RPMI7951 (cell line): ENCODE measurements around the gene ZNF428. TPM values are rescaled to one million over a fixed set of nuclear protein-coding genes. Genes with fewer than 3 reads are reported as not detected.
"Not testable (repeated sequence)": the region's sequence is repeated elsewhere in the genome, so short reads cannot be mapped to it uniquely, and the experiment has no call there.

Experiments
- DNase-seq: peaks from one replicate; pipeline ENCODE4 v3.0.0-alpha.2; 2012; ENCODE audit warnings: low read depth
- total RNA-seq: library from RNA; depleted of rRNA; stranded (reverse); fragments of >200 nt; shearing (Covaris generic); gene quantifications from 2 replicates; pipeline ENCODE4 v1.2.3, GENCODE V29; 2014

ZNF428 gene
- total RNA-seq, 1 experiment from 2014 or later, result 49.5 TPM

DNA sequence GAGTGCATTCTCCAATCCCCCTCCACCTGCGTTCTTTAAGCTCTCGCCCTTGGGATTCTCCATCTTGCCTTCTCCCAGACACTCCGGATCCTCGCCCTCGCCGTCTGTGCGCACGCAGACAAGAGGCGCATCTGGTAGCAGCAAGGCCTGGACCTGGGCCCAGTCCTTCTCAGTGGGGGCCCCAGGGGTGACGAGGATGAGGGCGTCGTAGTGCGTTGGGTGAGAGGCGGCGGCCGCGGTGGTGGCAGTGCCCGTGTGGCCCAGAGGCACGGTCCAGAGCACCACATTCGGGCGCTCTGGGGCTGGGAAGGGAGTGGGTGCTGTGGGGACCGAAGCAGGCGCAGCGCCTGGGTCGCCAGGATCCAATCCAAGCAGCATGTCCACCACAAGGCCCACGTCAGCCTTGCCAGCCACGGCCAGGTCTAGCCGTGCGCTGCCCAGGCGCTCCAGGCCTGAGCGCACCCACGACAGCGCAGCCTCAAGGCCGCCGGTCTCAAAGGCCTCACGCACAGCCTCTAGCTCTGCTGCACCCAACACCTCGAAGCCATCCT, 26.6 kb downstream of the ZNF428 start:
- no peak for DNase-seq

DNA sequence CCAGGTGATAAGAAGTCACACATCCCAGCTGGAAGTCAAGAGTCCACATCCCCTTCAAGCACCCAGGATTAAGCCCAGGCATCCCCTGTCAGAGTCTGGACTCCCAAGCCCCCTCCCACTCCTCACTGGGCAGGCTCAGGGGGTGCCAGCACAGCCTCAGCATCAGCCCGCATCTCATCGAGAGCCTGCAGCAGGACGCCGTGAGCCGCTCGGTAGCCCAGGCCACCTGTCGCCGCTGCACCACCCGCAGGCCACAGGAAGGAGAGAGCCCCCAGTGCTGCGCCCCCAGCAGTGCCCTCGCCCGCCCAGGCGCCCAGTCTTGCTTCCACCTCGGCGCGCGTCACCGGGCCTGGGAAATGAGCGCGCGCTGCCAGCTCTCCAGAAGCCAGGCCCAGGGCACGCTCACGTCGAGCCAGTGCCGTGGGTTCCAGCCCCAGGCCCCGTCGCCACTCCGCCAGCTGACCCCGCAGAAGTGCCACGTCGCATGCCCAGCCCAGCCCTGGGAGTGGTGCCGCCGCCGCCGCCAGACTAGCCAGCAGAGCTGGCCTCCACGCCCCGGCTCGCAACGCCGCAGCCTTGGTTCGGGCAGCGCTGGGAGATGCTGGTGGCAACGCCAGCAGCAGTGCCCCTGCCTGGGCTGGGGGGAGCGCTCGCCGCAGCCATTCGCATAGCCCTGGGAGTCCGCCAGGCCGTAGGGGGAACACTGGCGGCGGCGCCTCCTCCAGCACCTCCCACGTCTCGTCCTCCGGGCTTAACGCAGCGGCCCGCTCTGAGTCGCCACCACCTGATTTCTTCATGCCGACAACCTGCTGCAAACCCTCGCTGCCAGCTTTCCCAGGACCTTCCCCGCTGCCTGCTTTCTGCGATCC, 27.3 kb downstream of the ZNF428 start:
- no peak for DNase-seq

DNA sequence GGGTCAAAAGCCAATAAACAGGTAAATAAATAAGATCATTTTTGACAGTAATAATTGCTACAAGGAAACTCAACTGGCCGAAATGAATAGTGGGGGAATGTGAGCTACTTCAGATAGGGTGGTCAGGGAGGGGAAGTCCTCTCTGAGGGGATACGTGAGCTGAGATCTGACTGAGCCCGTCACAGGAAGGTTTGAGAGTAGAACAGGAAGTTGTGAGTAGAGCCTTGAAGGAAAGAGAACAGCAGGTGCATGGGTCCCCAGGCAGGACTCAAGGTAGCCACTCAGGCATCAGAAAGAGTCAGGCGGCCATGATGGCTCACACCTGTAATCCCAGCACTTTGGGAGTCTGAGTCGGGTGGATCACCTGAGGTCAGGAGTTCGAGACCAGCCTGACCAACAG, 29.8 kb downstream of the ZNF428 start:
- no peak for DNase-seq

DNA sequence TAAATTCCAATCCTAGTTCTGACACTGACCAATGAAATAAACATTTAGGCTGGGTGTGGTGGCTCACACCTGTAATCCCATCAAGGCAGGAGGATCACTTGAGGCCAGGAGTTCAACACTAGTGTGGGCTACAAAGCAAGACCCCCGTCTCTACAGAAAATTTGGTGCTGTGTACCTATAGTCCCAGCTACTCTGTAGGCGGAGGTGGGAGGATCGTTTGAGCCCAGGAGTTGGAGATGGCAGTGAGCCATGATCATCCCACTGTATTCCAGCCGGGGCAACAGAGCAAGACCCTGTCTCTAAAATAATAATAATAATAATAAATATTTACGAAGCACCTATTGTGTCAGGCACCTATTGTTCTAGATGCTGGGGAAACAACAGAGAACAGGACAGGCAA, 30.2 kb downstream of the ZNF428 start:
- no peak for DNase-seq

DNA sequence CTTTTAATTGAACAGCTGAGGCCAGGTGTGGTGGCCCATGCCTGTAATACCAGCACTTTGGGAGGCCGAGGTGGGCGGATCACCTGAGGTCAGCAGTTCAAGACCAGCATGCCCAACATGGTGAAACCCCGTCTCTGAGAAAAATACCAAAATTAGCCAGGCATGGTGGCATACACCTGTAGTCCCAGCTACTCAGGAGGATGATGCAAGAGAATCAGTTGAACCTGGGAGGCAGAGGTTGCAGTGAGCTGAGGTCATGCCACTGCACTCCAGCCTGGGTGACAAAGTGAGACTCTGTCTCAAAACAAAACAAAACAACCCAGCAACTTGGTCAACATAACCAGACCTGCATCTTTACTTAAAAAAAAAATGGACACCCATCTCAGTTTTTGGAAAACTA, 32.4 kb downstream of the ZNF428 start:
- not testable (repeated sequence) for DNase-seq

DNA sequence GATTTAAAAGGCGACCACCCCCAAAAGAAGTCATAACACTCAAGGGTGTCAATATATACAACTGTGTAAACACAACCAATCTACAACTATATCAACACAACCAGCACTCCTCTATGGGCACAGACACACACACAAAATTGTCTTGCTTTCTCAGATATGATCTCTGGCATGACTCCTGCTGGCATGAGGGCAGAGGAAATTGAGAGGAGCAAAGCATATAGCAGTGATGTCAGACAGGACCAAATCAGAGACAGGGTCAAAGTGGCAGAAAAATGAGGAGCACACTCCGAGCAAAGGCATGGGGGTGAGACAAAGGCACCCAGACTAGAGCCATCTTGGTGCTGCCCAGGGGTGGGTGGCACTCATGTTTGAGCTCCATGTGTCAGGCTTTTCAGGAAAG, 33.1 kb downstream of the ZNF428 start:
- DNase-seq, result no peak

DNA sequence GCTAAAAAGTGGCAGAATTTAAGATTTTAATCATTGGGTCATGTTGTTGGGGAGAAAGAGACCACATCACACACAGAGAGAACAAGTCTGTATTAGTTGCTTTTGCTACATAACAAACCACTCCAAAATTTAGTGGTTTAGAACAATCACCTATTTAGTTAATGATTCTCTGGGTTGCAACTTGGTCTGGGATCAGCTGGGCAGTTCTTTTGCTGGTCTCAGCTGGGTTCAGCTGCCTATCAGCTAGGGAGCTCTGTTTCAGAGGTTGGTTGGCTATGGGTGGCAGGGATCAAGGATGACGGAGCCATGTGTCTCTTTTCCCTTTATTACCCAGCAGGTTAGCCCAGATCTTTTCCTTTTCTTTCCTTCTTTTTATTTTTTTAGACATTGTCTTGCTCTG, 34.9 kb downstream of the ZNF428 start:
- DNase-seq, result no peak

DNA sequence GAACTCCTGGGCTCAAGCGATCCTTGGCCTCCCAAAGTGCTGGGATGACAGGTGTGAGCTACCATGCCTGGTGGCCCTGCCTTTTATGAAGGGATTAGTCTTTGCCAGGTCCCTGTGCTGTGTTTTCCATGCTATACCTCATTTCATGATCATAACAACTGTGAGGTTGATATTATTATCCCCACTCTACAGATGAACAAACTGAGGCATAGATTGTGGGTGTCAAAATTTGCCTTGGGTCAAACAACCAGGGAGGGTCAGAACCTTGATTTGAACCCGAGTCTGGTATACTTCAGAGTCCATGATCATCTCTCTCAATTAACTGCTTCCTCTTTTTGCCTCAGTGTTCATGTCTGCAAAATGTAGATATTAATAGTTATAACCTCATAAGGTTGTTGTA, 36.9 kb downstream of the ZNF428 start:
- no peak for DNase-seq

DNA sequence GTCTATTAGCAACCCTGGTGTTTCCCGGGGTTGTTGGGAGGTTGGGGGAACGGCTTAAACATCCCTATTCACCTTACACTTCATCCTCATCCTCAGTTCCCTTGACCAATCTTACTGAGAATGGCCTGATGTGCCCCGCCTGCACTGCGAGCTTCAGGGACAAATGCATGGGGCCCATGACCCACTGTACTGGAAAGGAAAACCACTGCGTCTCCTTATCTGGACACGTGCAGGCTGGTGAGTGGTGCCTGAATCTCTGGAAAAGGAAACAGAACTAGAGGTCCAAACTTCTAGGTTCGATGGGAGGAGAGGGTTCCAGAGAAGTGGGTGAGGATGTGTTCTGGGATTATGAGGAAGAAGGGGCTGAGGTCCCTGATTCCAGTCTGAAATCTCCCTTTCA, 38.0 kb downstream of the ZNF428 start:
- no peak for DNase-seq

DNA sequence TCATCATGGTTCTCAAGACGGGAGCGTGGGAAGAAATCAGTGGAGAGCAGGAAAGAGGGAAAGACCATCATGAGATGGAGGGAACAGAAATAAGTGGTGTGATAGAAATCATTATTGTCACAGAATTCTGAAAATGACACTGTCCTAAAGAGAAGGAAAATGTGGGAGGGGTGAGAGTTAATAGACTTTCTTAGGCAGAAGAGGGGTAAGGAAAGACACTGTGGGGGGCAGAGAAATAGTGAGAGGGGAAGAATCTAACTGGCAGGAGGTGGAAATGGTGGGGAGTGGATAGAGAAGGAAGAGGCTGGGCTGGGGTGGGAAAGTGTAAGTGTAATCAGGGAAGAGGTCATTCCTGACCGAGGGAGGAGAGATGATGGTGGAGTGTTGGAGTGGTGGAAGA, 40.6 kb downstream of the ZNF428 start:
- no peak for DNase-seq

DNA sequence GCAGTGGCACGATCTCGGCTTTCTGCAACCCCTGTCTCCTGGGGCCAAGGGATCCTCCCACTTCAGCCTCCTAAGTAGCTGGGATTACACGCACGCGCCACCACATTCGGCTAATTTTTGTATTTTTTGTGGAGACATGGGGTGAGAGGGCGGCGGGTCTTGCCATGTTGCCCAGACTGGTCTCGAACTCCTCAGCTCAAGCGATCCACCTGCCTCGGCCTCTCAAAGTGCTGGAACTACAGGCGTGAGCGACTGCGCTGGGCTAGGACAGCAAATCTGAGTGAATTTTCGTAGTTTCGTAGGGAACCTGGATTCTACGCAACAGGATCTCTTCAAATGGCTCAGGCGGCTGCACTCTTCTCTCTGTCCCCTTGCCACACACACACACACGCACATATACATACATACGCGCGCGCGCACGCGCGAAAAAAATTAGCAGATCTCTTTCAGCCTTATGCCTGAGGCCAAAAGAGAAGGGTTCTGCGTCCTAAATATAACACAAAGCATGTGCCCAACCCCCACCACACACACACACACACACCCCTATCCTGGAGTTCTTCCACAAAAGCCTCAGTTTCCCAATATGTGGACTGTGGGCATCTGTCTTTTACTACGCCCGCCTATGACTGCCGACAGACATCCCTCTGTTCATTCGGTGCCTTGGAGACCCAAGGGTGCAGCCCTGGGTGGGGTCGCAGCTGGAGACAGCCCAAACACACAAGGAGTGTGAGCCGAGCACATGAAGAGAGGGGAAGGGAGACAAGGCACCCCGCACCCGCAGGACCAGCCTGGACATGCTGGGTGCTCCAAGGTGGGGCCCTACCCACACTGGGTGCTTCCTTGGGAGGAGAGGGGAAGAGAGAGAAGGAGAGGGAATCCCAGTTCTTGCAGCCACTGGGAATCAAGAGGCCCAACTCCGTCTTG, 43.2 kb downstream of the ZNF428 start:
- DNase-seq, result no peak

DNA sequence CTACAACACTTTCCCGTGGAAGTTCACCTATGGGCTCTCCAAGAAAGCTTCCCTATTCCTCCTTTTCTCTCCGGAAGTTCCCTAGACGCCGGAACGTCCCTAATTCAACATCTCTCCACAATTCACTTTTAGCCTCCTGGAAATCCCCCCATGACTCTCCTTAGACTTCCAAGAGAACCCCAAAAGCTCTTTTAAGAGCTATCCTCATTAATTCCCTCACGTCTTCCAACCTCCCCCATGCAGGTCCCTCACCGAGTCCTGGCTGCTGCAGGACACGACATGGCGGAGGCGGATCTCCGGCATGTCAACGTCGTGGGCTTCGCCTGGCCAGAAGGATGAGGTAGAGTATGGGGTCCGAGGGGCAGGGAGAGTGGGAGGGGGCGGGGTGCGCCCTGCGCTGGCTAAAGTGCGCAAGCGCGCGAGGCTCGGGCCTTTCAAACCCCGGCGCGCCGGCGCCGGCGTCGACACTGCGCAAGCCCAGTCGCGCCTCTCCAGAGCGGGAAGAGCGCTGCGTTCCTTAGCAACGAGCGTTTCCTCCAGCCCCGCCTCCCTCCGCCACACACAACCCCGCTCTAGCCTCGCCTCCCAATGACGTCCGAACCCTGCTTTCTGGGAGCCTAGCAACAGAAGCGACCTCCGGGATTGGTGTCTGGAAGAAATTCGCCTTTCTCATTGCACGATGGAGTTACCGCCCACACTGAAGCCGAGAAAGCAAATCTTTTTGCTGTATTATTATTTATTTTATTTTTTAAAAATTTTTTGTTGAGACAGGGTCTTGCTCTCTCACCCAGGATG, 44.1 kb downstream of the ZNF428 start, which contains the start of the genes PINLYP and XRCC1:
TSS of gene PINLYP (plus strand) at position 646 of the 795 bp plus-strand sequence. CDS start 1,391 bp downstream, outside the sequence.
TSS of gene XRCC1 (minus strand) at position 372 of the 795 bp plus-strand sequence. CDS start at position 303, 69 bp downstream.
- peak; percentile 99 for DNase-seq

DNA sequence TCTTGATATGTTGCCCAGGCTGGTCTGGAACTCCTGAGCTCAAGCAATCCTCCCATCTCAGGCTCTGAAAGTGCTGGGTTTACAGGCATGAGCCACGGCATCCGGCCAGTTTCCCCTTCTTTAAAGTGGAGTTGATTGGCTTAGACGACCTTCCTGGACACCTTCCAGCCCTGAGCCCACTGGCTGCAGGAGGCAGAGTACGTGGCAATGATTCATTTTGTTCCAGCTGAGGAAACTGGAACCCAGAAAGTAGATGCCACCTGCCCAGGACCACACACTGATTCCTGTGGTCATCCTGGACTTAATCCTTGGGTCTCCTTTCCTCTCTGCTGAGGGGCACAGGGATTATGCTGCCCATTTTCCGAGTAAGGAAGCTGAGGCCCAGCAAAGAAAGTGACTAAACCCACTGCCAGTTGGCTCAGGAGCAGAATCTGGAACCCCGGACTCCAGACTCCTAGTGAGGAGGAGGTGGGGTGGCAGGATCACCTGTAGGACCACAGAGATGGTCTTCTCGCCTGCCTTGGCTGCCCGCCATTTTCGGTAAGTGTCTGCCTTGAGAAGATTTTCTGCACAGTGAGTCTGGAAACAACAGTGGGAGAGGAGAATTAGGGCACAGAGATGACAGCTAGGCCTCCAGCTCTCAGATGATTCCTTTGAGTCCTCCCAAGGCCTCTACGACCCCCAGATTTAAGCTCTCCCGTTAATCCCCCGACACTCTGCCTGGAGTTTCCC, 44.8 kb downstream of the ZNF428 start:
- peak; percentile 90 for DNase-seq

DNA sequence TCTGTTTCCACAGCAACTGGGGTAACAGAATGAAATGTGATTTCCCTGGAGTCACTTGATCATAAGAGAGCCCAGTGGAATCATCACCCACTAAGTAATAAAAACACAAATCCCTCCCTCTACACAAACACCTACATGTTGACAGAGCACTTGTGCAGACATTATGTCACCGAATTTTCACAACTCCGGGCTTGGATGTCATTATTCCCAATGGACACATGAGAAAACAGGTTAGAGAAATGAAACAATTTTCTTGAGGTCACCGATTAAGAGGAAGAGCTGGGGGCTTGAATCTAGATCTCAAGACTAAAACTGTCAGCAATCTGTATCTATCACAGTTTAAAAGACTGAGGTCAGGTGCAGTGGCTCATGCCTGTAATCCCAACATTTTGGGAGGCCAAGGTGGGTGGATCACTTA, 47.2 kb downstream of the ZNF428 start:
- no peak for DNase-seq

DNA sequence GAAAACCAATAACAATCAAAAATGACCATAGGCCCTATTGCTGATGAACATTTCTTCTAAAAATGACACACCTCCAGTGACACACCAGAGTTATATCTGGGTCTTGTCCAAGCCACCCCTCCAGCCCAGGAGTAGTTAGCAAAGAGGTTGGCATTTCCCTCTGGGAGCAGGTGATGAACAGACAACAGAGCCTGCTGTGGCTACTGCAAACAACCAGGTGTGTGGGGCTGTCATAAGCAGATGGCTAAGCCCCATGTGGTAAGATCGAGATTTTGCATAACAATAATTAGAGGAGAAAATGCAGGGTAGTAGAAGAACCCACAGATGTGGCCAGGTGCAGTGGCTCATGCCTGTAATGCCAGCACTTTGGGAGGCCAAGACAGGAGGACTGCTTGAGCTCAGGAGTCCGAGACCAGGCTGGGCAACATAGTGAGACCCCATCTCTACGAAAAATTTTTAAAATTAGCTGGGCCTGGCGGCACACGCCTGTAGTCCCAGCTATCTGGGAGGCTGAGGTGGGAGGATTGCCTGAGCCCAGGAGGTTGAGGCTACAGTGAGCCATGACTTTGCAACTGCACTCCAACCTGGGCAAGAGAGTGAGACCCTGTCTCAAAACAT, 49.1 kb downstream of the ZNF428 start:
- no peak for DNase-seq

DNA sequence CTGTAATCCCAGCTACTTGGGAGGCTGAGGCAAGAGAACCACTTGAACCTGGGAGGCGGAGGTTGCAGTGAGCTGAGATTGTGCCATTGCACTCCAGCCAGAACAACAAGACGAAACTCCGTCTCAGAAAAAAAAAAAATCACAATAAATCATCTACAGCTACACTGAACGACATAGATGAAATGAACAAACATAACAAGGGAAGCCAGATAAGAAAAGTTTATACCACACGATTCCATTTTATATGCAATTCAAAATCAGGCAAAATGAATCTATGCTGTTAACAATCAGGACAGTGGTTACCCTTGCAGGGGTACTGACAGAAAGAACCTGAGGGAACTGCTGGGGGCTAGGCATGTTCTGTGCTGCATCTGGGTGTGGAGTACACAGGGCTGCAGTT, 49.8 kb downstream of the ZNF428 start:
- no peak for DNase-seq

DNA sequence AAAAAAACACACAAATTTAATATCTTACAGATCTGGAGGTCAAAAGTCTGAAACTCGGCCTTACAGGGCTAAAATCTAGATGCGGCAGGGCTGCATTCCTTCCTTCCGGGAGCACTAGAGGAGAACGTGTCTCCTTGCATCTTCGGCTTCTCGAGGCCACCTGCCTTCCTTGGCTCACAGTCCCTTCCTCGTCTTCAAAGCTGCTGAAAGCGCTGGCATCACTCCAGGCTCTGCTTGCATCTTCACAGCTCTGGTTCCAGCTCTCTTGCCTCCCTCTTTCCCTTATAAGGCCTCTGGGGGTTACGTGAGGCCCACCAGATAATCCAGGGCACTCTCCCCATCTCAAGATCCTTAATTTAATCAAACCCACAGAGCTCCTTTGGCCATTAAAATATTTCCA, 54.6 kb downstream of the ZNF428 start:
- no peak for DNase-seq

DNA sequence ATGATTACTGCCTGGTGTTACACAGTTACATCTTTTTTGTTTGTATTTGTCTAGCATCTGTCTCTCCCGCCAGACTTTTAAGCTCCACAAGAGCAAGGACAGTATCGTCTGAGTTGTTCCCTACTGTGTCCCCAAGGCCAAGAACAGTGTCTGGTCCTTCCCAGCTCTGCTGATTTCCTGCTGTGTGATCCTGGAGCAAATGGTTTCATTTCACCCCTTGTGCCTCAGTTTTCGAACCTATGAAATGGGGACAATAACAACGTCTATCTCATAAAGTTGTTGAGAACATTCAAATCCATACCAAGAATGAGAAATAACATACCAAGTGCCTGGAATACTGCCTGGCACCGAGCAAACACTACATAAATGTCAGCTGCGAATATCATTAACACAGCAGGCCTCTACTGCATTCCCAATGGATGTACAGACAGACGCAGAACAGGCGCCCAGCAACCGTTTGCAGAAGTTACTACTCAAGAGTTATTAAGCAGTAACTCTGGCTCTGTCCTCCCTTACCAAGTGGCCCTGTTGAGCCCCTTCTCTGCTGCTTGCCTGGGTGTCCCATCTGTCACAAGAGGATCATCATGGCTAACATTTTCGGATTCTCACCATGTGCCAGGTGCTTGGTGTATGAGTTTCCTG, 55.5 kb downstream of the ZNF428 start:
- no peak for DNase-seq

DNA sequence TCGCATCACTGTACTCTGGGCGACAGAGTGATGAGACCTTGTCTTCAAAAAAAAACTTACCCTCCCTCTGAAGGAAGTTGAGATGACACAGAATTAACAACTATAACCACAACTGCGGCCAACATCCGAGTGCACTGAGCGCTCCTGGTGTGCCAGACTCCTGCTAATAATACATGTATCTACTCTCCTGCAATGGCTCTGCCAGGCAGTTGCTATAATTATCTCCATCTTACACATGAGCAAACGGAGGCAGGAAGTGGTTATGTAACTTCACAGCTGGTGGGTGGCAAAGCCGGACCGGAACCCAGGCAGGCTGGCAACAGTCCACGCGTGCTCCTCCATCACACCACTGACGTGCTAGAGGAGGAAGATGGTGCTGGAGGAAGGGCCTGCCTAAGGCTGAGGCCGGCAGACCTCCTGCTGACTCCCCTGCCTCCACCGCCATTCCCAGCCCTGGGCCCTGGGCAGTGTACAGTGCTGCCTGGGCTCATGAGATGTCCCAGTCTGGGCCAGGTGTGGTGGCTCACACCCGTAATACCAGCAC, 56.7 kb downstream of the ZNF428 start:
- peak; percentile 99 for DNase-seq
